Fibroblast of pulmonary artery (primary cell): ENCODE data around the gene MRPS27.

Experiments used
- DNase-seq: peaks from one replicate; pipeline ENCODE4 v3.0.0-alpha.2; 2010; ENCODE audit warnings: low read depth
- H3K4me3 ChIP-seq: replicated peaks from 2 replicates; pipeline ENCODE4 v1.5.1; 2011; ENCODE audit warnings: low read depth, mild to moderate bottlenecking, control low read depth, low read length, moderate library complexity
- TF ChIP-seq, protein P1 (sequence below): IDR thresholded peaks from 2 replicates; pipeline ENCODE4 v1.5.1; 2011; ENCODE audit warnings: mild to moderate bottlenecking, control low read depth, low read length, inconsistent platforms; ENCODE audit errors: missing control alignments

Gene MRPS27

DNA sequence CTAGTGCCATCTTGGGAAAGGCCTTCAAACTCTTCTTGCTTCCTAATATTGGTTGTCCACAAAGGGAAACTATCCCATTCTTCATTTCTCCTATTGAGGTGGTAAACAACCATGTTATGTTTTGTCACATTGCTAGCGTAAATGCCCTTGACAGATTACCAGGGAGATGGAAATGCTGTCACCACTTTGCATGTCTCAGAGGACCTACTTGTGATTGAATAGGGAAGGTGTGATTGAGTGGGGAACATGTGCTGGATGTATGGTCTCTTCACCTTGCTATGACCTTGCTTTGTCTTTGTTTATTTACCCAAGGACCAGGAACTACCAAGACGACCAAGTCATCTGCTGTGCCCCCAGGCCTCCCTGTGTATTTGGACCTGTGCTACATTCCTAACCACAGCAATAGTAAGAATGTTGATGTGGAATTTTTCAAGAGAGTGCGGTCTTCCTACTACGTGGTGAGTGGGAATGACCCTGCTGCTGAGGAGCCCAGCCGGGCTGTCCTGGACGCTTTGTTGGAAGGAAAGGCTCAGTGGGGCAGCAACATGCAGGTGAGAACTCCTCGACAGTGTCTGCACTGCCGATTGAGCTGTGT is 116.7 kb downstream of the MRPS27 start:
- DNase-seq = no peak
- TF ChIP-seq, protein P1, sequence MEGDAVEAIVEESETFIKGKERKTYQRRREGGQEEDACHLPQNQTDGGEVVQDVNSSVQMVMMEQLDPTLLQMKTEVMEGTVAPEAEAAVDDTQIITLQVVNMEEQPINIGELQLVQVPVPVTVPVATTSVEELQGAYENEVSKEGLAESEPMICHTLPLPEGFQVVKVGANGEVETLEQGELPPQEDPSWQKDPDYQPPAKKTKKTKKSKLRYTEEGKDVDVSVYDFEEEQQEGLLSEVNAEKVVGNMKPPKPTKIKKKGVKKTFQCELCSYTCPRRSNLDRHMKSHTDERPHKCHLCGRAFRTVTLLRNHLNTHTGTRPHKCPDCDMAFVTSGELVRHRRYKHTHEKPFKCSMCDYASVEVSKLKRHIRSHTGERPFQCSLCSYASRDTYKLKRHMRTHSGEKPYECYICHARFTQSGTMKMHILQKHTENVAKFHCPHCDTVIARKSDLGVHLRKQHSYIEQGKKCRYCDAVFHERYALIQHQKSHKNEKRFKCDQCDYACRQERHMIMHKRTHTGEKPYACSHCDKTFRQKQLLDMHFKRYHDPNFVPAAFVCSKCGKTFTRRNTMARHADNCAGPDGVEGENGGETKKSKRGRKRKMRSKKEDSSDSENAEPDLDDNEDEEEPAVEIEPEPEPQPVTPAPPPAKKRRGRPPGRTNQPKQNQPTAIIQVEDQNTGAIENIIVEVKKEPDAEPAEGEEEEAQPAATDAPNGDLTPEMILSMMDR = no peak
- no peak overlapping the region for H3K4me3 ChIP-seq

DNA sequence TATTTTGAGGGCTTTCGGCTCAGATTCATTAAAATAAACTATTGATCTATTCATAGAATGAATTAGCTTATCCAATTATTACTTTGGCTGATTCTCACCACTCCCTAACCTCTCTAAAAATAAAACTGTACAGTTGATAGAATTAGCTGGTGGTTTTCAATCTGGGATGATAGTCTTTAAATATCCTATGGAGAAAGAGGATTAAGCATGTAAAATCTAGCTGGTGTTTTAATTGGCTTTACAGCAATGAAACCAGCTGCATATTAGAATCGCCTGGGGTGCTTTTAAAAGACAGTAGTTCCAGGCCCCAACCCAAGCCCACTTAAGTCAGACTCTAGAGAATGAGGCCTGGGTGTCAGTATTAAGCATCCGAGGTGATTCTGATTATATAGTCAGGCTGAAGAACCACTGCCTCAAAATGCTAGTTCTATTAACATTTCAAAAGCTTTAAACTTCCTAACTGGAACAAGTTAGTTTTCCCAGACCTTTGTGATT is 117.7 kb downstream of the MRPS27 start:
- TF ChIP-seq, protein P1 = no peak
- H3K4me3 ChIP-seq = no peak overlapping the region
- no peak for DNase-seq

DNA sequence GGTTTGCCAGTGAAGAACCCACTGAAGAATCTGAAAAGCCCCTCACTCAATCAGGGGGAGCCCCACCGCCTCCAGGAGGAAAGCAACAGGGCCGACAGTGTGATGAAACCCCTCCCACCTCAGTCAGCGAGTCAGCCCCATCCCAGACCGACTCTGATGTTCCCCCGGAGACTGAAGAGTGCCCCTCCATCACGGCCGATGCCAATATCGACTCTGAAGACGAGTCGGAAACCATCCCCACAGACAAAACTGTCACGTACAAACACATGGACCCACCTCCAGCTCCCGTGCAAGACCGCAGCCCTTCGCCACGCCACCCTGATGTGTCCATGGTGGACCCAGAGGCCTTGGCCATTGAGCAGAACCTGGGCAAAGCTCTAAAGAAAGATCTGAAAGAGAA is 120.4 kb downstream of the MRPS27 start:
- TF ChIP-seq, protein P1 = no peak
- no peak for DNase-seq
- no peak overlapping the region for H3K4me3 ChIP-seq

DNA sequence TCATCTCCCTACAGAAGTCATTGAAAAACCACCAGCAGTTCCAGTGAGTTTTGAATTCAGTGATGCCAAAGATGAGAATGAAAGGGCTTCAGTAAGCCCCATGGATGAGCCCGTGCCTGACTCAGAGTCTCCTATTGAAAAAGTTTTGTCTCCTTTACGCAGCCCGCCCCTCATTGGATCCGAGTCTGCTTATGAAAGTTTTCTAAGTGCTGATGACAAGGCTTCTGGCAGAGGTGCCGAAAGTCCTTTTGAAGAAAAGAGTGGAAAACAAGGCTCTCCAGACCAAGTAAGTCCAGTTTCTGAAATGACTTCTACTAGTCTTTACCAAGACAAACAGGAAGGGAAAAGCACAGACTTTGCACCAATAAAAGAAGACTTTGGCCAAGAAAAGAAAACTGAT is 122.6 kb downstream of the MRPS27 start:
- TF ChIP-seq, protein P1 = no peak
- no peak overlapping the region for H3K4me3 ChIP-seq
- DNase-seq = no peak

DNA sequence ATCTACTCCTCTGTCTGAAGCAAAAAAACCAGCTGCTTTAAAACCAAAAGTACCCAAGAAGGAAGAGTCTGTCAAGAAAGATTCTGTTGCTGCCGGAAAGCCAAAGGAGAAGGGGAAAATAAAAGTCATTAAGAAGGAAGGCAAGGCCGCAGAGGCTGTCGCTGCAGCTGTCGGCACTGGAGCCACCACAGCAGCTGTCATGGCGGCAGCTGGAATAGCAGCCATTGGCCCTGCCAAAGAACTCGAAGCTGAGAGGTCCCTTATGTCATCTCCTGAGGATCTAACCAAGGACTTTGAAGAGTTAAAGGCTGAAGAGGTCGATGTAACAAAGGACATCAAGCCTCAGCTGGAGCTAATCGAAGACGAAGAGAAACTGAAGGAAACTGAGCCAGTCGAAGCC is 124.5 kb downstream of the MRPS27 start:
- TF ChIP-seq, protein P1 = no peak
- no peak for DNase-seq
- no peak overlapping the region for H3K4me3 ChIP-seq

DNA sequence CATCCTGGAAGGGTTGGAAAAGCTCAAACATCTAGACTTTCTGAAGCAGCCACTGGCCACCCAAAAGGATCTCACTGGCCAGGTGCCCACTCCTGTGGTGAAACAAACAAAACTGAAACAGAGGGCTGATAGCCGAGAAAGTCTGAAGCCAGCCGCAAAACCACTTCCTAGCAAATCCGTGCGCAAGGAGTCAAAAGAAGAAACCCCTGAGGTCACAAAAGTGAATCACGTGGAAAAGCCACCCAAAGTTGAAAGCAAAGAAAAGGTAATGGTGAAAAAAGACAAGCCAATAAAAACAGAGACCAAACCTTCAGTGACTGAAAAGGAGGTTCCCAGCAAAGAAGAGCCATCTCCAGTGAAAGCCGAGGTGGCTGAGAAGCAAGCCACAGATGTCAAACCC is 125.2 kb downstream of the MRPS27 start:
- no peak overlapping the region for H3K4me3 ChIP-seq
- TF ChIP-seq, protein P1 = no peak
- DNase-seq = no peak

DNA sequence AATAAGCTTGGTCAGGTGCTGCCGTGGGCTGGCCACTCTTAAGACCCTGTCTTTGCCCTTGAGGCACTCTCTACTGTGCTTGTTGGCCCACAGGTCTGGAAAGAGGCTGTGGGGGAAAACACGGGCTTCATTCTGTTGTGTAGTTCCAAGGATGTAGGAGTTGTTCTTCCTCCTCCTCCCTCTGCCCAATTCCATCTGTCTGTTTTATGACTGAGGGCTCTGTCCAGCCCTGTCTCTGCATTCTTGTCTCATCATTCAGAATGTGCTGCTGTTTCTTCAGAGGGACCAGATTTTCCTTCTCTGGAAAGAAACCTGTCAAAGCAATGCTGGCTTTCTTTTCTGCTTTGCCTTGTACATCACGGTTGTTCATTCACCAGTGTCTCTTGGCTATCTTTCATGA is 128.6 kb downstream of the MRPS27 start:
- DNase-seq = no peak
- TF ChIP-seq, protein P1 = no peak
- no peak overlapping the region for H3K4me3 ChIP-seq
